ENCODE data around the gene CCDC51.

The CCDC51 gene

GRCh38 chr3:48429960-48430707, 9.8 kb downstream of the CCDC51 start, which contains the start of gene PLXNB1:
PLXNB1 (minus strand) TSS chr3:48430086; CDS start chr3:48424611, 5,475 bp downstream.
- no peak for ATAC-seq

GRCh38 chr3:48429317-48429959, 10.5 kb downstream of the CCDC51 start:
- peak; percentile 43 for ATAC-seq
- TF ChIP-seq OSR1 (CRISPR knock-in tag; IDR thresholded peaks at IDR 0.05): no peak
- TF ChIP-seq CSDC2 (CRISPR knock-in tag; IDR thresholded peaks at IDR 0.05): no peak
- TF ChIP-seq ZNF70 (CRISPR knock-in tag; IDR thresholded peaks at IDR 0.05): no peak
- TF ChIP-seq ZNF8 (CRISPR knock-in tag; IDR thresholded peaks at IDR 0.05): 0 out of 2 replicates have a peak, but pooled peaks have one; percentile 6

More at GRCh38 chr3:48429960-48430707, 9.8 kb downstream of the CCDC51 start, which contains the start of gene PLXNB1:
- TF ChIP-seq ARNTL (CRISPR knock-in tag; IDR thresholded peaks at IDR 0.05; ENCODE audit: borderline replicate concordance, low read depth) (no peak), PATZ1 (CRISPR knock-in tag; IDR thresholded peaks at IDR 0.05; ENCODE audit: borderline replicate concordance) (peak; percentile 70; the same call in 1 of the 2 replicates)

GRCh38 chr3:48428572-48429316, 11.2 kb downstream of the CCDC51 start:
- no peak for TF ChIP-seq TSHZ2 (CRISPR knock-in tag; IDR thresholded peaks at IDR 0.05)
- peak; percentile 60 for ATAC-seq

GRCh38 chr3:48428088-48428571, 11.8 kb downstream of the CCDC51 start:
- ATAC-seq: peak; percentile 3; the same call in 1 of the 3 replicates
- TF ChIP-seq ZFP30 (CRISPR knock-in tag; IDR thresholded peaks at IDR 0.05) (no peak), RARB (CRISPR knock-in tag; IDR thresholded peaks at IDR 0.05) (no peak), ISL1 (CRISPR knock-in tag; IDR thresholded peaks at IDR 0.05) (no peak), ARNTL (CRISPR knock-in tag; IDR thresholded peaks at IDR 0.05; ENCODE audit: borderline replicate concordance, low read depth) (no peak), PATZ1 (CRISPR knock-in tag; IDR thresholded peaks at IDR 0.05; ENCODE audit: borderline replicate concordance) (no peak), ZFP3 (CRISPR knock-in tag; IDR thresholded peaks at IDR 0.05) (no peak), ZC3H10 (CRISPR knock-in tag; IDR thresholded peaks at IDR 0.05) (no peak), TSHZ2 (CRISPR knock-in tag; IDR thresholded peaks at IDR 0.05) (no peak), CSDC2 (CRISPR knock-in tag; IDR thresholded peaks at IDR 0.05) (no peak), GLIS3 (CRISPR knock-in tag; IDR thresholded peaks at IDR 0.05) (no peak), CREB5 (CRISPR knock-in tag; IDR thresholded peaks at IDR 0.05; ENCODE audit: low read depth) (no peak), OSR1 (CRISPR knock-in tag; IDR thresholded peaks at IDR 0.05) (no peak), PPARA (CRISPR knock-in tag; IDR thresholded peaks at IDR 0.05; ENCODE audit: borderline replicate concordance) (no peak), SNAI2 (CRISPR knock-in tag; IDR thresholded peaks at IDR 0.05) (no peak), POU6F1 (CRISPR knock-in tag; IDR thresholded peaks at IDR 0.05; ENCODE audit: borderline replicate concordance, low read depth) (no peak), TOX (CRISPR knock-in tag; IDR thresholded peaks at IDR 0.05; ENCODE audit: borderline replicate concordance) (no peak), ZNF8 (CRISPR knock-in tag; IDR thresholded peaks at IDR 0.05) (no peak), ESRRG (CRISPR knock-in tag; IDR thresholded peaks at IDR 0.05) (no peak)

Data from SK-N-SH treated with all-trans-retinoic acid at 6 μM for 48 hours (cell line).